Measurements from ENCODE around the gene TBCD.
"Not testable (repeated sequence)": the region's sequence is repeated elsewhere in the genome, so short reads cannot be mapped to it uniquely, and the experiment has no call there.

TBCD gene

DNA sequence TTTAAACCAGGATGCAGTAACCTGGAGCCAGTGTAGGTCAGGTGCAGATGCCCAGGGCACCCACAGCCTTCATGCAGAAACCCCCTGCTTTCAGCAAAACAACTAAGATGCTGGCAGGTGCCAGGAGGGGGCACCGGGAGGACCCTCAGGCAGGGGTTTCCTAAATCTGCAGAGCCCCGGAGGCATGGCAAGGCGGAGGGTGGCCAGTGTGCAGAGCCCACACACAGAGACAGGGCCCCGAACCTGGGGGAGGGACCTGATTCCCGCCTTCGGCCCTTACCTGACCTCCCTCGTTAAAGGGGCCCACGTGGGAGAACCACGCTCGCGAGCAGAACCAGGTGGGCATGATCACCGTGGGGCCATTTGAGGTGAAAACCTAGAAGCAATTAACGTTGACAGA lies 213.5 kb downstream of the TBCD start:
- no peak overlapping the region for H3K4me3 ChIP-seq (ENCODE audit: low read depth, low read length)
- no peak for DNase-seq (ENCODE audit: low read depth)
- TF ChIP-seq, protein P1, sequence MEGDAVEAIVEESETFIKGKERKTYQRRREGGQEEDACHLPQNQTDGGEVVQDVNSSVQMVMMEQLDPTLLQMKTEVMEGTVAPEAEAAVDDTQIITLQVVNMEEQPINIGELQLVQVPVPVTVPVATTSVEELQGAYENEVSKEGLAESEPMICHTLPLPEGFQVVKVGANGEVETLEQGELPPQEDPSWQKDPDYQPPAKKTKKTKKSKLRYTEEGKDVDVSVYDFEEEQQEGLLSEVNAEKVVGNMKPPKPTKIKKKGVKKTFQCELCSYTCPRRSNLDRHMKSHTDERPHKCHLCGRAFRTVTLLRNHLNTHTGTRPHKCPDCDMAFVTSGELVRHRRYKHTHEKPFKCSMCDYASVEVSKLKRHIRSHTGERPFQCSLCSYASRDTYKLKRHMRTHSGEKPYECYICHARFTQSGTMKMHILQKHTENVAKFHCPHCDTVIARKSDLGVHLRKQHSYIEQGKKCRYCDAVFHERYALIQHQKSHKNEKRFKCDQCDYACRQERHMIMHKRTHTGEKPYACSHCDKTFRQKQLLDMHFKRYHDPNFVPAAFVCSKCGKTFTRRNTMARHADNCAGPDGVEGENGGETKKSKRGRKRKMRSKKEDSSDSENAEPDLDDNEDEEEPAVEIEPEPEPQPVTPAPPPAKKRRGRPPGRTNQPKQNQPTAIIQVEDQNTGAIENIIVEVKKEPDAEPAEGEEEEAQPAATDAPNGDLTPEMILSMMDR (IDR thresholded peaks at IDR 0.05; ENCODE audit: low read depth, low read length, missing control alignments): no peak

DNA sequence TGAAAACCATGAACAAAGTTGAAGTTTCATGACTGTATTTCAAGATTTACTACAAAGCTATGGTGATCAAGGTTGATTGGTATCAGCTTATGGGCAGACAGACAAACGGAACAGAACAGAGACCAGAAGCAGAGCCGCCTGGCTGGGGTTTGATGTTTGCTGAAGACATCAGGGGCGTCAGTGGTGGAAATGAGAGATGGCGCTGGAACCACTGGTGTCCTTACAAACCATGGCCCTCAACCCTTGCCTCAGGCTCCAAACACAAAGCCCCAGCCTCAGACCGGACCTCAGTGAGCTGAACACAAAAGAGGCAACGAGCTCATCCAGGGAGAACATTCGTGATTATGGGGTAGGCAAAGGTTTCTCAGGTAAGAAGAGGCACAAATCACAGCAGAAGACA lies 214.6 kb downstream of the TBCD start:
- DNase-seq (ENCODE audit: low read depth): no peak
- TF ChIP-seq, protein P1 (IDR thresholded peaks at IDR 0.05; ENCODE audit: low read depth, low read length, missing control alignments): no peak
- no peak overlapping the region for H3K4me3 ChIP-seq (ENCODE audit: low read depth, low read length)

DNA sequence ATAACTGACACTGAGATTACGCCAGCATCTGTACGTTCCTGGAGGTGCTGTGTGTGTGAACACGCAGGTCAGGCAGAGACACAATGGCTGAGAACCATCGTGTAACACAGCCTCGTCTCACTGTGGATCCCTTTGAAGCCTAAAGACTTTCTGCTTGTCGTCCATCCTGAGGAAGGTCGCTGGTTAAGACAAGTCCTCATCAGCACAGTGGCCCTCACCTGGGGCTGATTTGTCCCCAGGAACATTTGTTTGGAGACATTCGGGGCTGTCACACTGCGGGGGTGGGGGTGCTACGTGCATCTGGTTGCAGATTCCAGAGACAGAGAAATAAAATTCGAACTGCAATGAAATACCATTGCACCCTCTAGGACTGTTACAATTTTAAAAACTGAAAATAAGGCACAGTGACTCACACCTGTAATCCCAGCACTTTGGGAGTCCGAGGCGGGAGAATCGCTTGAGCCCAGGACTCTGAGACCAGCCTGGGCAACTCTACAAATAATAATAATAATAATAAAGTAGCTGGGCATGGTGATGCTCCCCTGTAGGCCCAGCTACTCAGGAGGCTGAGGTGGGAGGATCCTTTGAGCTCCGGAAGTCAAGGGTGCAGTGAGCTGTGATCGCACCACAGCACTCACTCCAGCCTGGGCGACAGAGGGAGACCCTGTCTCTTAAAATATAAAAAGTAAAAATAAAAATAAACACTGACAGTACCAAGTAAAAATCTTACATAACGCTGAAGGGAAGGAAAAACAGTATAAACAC lies 215.6 kb downstream of the TBCD start:
- no peak overlapping the region for H3K4me3 ChIP-seq (ENCODE audit: low read depth, low read length)
- TF ChIP-seq, protein P1 (IDR thresholded peaks at IDR 0.05; ENCODE audit: low read depth, low read length, missing control alignments): no peak
- DNase-seq (ENCODE audit: low read depth): no peak

DNA sequence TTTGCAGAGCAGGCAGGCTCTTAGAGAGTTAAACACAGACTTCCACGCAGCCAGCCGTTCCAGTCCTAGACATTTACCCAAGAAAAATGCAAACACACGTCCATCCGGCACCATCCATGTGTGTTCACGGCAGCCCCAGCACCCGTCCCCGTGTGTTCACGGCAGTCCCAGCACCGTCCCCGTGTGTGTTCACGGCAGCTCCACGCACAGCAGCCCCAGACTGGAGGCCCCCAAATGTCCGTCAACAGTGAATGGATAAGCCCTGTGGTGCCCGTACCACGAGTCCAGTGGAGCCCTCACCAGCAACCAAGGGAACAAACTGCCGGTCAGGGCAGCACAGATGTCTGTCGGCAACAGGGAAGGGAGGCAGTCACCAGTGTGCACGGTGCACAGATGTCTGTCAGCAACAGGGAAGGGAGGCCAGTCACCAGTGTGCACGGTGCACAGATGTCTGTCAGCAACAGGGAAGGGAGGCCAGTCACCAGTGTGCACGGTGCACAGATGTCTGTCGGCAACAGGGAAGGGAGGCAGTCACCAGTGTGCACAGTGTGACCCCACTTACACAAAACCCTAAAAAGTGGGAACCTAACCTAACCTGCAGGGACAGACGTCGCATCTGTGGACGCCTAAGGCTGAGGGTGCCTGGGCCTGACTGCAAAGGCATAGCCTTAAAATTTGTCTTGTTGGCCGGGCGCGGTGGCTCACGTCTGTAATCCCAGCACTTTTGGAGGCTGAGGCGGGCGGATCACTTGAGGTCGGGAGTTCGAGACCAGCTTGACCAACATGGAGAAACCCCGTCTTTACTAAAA lies 216.4 kb downstream of the TBCD start:
- not testable (repeated sequence) for H3K4me3 ChIP-seq (ENCODE audit: low read depth, low read length); DNase-seq (ENCODE audit: low read depth)

DNA sequence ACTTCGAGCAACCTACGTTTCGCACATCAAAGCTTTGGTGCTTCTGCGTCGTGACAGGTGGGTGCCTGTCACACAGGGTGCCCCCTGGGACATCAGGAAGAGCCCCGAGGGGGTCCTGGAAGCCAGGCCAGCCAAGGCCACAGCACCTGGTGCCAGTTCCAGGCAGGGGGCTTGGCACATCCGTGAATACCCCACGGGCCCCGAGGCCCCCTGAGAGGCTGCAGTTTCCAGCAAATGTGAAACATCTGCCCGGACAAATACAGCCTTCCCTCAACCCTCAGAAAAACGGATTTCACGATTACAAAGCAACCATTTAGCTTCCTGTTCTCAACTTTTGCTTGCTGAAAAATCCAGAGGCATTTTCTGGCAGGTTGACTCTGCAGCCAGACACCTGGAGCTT lies 218.2 kb downstream of the TBCD start:
- DNase-seq (ENCODE audit: low read depth): no peak
- TF ChIP-seq, protein P1 (IDR thresholded peaks at IDR 0.05; ENCODE audit: low read depth, low read length, missing control alignments): no peak
- H3K4me3 ChIP-seq (ENCODE audit: low read depth, low read length): no peak overlapping the region

DNA sequence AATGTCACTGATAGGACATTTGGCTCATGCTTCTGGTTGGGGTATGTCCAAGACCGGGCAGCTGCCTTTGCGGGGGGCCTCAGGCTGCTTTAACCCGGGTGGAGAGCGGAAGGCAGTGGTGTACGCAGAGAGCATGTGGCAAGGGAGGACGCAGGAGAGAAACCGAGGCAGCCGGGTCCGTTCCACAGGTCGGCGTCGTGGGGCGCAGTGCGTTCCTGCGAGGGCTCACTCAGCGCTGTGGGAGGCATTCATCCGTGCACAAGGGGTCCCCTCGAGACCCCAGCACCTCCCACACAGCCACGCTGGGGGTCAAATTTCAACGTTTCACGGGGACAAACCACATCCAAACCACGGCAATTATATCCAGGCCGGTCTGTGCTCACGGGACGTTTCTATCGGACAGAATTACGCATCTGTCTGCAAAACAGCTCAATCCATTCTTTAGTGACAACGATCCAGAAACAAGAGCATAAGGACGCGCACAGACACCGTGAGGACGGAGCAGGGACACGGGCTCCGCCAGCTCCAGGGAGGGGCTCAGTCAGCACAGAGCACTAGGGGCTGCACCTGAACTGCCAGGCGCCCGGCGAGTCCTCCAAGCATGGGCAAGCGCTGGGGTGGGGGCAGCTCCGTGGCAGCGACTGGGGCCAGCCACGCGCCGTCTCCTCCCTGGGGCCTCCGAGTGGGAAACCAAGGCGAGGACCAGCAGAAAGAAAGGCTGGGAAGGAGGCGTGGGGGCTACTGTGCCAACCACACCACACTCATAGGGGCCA lies 219.1 kb downstream of the TBCD start:
- TF ChIP-seq, protein P1 (IDR thresholded peaks at IDR 0.05; ENCODE audit: low read depth, low read length, missing control alignments): no peak
- H3K4me3 ChIP-seq (ENCODE audit: low read depth, low read length): no peak overlapping the region
- no peak for DNase-seq (ENCODE audit: low read depth)

DNA sequence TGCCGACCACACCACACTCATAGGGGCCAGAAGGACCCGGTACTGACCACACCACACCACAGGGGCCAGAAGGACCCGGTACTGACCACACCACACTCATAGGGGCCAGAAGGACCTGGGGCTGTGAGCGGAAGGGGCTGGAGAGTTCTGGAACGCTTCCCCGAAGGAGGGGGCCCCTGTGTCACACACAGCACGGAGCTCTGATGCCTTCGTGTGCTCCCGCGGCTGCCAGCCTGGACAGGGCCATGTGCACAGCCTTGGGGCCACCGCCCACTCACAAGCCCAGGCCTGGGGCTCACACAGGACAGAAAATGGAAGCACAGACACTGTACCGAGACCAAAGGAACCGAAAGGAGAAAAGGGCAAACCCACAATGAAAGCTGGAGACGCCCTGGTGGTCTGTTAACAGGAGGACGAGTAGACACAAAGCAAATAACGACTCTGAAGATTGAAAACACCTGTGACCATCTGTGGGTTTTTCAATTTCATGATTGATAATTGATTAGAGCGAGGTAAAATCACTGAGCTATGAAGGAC lies 221.0 kb downstream of the TBCD start:
- no peak overlapping the region for H3K4me3 ChIP-seq (ENCODE audit: low read depth, low read length)
- TF ChIP-seq, protein P1 (IDR thresholded peaks at IDR 0.05; ENCODE audit: low read depth, low read length, missing control alignments): no peak

More for the DNA sequence above, 221.0 kb downstream of the TBCD start:
- DNase-seq (ENCODE audit: low read depth): peak; percentile 69

All from GM12864 (cell line).